PC-9 (cell line): Measurements from ENCODE around the gene OR2V2. TPM values are rescaled to one million over a fixed set of nuclear protein-coding genes. Genes with fewer than 3 reads are reported as not detected.
A peak's percentile ranks its signal among the peaks of the same experiment; 100 is the strongest.

Experiments
- BruUV-seq: library from RNA; stranded (reverse); fragments of 400-500 nt; replicated peaks from 2 replicates; lab custom pipeline; 2021; lab: Mats Ljungman, UMichigan
- CTCF ChIA-PET: fragments of 300-600 bp; sonication (Branson Sonifier 250); formaldehyde crosslinking; loops from one replicate; lab custom pipeline; 2022; ENCODE audit warnings: antibody characterized with exemption; lab: Charles Lee
- POLR2A ChIA-PET: fragments of 300-600 bp; sonication (Branson Sonifier 250); formaldehyde crosslinking; loops from one replicate; lab custom pipeline; 2022; ENCODE audit warnings: antibody characterized with exemption; ENCODE audit not compliant: unreplicated experiment; lab: Charles Lee
- DNase-seq, 2 experiments: peaks; one replicate each; pipeline versions ENCODE4 v3.0.0 to v3.0.0-alpha.2; 2015 to 2022; ENCODE audit warnings: mixed read lengths in 1 of 2
- H2AFZ ChIP-seq: fragments of 200-600 bp; sonication (generic); 2 replicates; pipeline ENCODE4 v1.8.1; 2017; ENCODE audit warnings: antibody characterized with exemption
- H3F3A ChIP-seq: fragments of 200-600 bp; sonication (generic); 2 replicates; pipeline ENCODE4 v1.8.1; 2017; ENCODE audit warnings: antibody characterized with exemption, mild to moderate bottlenecking, low read depth; ENCODE audit not compliant: insufficient read depth
- H3K27ac ChIP-seq: fragments of 200-600 bp; sonication (generic); 2 replicates; pipeline ENCODE4 v1.6.1; 2016; ENCODE audit warnings: mixed run types
- H3K27me3 ChIP-seq: fragments of 200-600 bp; sonication (generic); 2 replicates; pipeline ENCODE4 v1.6.1; 2016; ENCODE audit warnings: low read depth, mixed run types; ENCODE audit not compliant: insufficient read depth
- H3K36me3 ChIP-seq: fragments of 200-600 bp; sonication (generic); 2 replicates; pipeline ENCODE4 v1.6.1; 2016; ENCODE audit warnings: low read depth, mixed run types
- H3K4me1 ChIP-seq: fragments of 200-600 bp; sonication (generic); replicated peaks from 2 replicates; pipeline ENCODE4 v1.6.1; 2016; ENCODE audit warnings: mixed run types; ENCODE audit not compliant: insufficient read depth
- H3K4me2 ChIP-seq: fragments of 200-600 bp; sonication (generic); 2 replicates; pipeline ENCODE4 v1.6.1; 2017; ENCODE audit warnings: mixed run types
- H3K4me3 ChIP-seq: fragments of 200-600 bp; sonication (generic); 2 replicates; pipeline ENCODE4 v1.6.1; 2016; ENCODE audit warnings: mixed run types
- H3K79me2 ChIP-seq: fragments of 200-600 bp; sonication (generic); 2 replicates; pipeline ENCODE4 v1.6.1; 2017; ENCODE audit warnings: low read depth, mixed run types
- H3K9me2 ChIP-seq: fragments of 200-600 bp; sonication (generic); 2 replicates; pipeline ENCODE4 v1.8.1; 2017; ENCODE audit warnings: mild to moderate bottlenecking; ENCODE audit not compliant: insufficient read depth
- H3K9me3 ChIP-seq: fragments of 200-600 bp; sonication (generic); 2 replicates; pipeline ENCODE4 v1.8.1; 2016; ENCODE audit warnings: low read depth; ENCODE audit not compliant: insufficient read depth
- H4K20me1 ChIP-seq: fragments of 200-600 bp; sonication (generic); 2 replicates; pipeline ENCODE4 v1.8.1; 2017; ENCODE audit not compliant: insufficient read depth
- CTCF ChIP-seq: fragments of 200-600 bp; sonication (generic); conservative IDR thresholded peaks from 2 replicates; pipeline ENCODE4 v1.6.1; 2017; ENCODE audit warnings: mixed run types, antibody characterized with exemption, mild to moderate bottlenecking, moderate library complexity
- EZH2 ChIP-seq: fragments of 200-600 bp; sonication (generic); IDR thresholded peaks from 2 replicates; pipeline ENCODE4 v1.8.0; 2017; ENCODE audit warnings: antibody characterized with exemption, low read depth
- intact Hi-C: fragments of 100-400 bp; cut with micrococcal nuclease; formaldehyde crosslinking; loops from one replicate; pipeline ENCODE4 v1.10.0; 2022; ENCODE audit not compliant: unreplicated experiment
- total RNA-seq: library from RNA; stranded (reverse); gene quantifications from 2 replicates; pipeline ENCODE4 v1.2.3, GENCODE V29; 2021

Gene OR2V2
- total RNA-seq, 1 experiment from 2014 or later = not detected

- Histone ChIP-seq H3K4me3 (no peak overlapping the region), H3K4me1 (peaks cover 27% of the 10 kb centered on the region), H3K27ac (no peak overlapping the region), H3K9me3 (0 out of 2 replicates have a peak, but pooled peaks cover 8% of the 10 kb centered on the region), H2AFZ (no peak overlapping the region), H3F3A (peaks cover 6% of the 10 kb centered on the region; the same call in 1 of the 2 replicates), H3K4me2 (no peak overlapping the region), H4K20me1 (no peaks in the 10 kb centered on the region), H3K36me3 (no peaks in the 10 kb centered on the region), H3K79me2 (no peaks in the 10 kb centered on the region), H3K27me3 (no peaks in the 10 kb centered on the region), H3K9me2 (no peaks in the 10 kb centered on the region)
- TF ChIP-seq EZH2 (no peak), CTCF (no peak)
- no TSS peak for BruUV-seq
- intact Hi-C loops = no loop called here
- no peak for DNase-seq
- CTCF ChIA-PET = no interaction called here
- POLR2A ChIA-PET = interaction anchor here (0.6 kb wide), 2 partner anchors 80 to 312 kb away, joined by 5 to 17 read pairs; no protein-coding TSS in a partner anchor
Observed at GRCh38 chr5:181136361-181136955, 10.9 kb upstream of the OR2V2 start.

- Histone ChIP-seq H4K20me1 (no peaks in the 10 kb centered on the region), H3K4me1 (peaks cover 23% of the 10 kb centered on the region), H3K9me3 (0 out of 2 replicates have a peak, but pooled peaks cover 8% of the 10 kb centered on the region), H3K27me3 (no peaks in the 10 kb centered on the region), H3K36me3 (no peaks in the 10 kb centered on the region), H3F3A (peaks cover 6% of the 10 kb centered on the region; the same call in 1 of the 2 replicates), H3K27ac (no peak overlapping the region), H3K4me2 (no peak overlapping the region), H3K79me2 (no peaks in the 10 kb centered on the region), H2AFZ (no peak overlapping the region), H3K4me3 (no peak overlapping the region), H3K9me2 (no peaks in the 10 kb centered on the region)
- TF ChIP-seq CTCF (peak; percentile 30; the same call in 1 of the 2 replicates), EZH2 (no peak)
- intact Hi-C loops = no loop called here
- DNase-seq = no peak
- CTCF ChIA-PET = no interaction called here
- POLR2A ChIA-PET = no interaction called here
- no TSS peak for BruUV-seq
Observed at GRCh38 chr5:181138258-181138657, 9.1 kb upstream of the OR2V2 start.

GRCh38 chr5:181140766-181141165, 6.6 kb upstream of the OR2V2 start:
- Histone ChIP-seq H3K36me3 (no peaks in the 10 kb centered on the region), H3K4me2 (no peak overlapping the region), H2AFZ (no peak overlapping the region), H4K20me1 (no peaks in the 10 kb centered on the region), H3K79me2 (no peaks in the 10 kb centered on the region), H3K27ac (no peak overlapping the region), H3K4me1 (no peaks in the 10 kb centered on the region), H3K9me3 (0 out of 2 replicates have a peak, but pooled peaks cover 8% of the 10 kb centered on the region), H3K9me2 (no peaks in the 10 kb centered on the region), H3K27me3 (no peaks in the 10 kb centered on the region), H3K4me3 (no peak overlapping the region), H3F3A (no peaks in the 10 kb centered on the region)
- POLR2A ChIA-PET = no interaction called here
- DNase-seq = no peak
- CTCF ChIA-PET = no interaction called here
- no peak for TF ChIP-seq CTCF
- no peak for TF ChIP-seq EZH2
- no TSS peak for BruUV-seq
- intact Hi-C loops = no loop called here
